Measurements from ENCODE around the gene SV2B.

Gene SV2B

GRCh38 chr15:91291673-91292072 lies 191.6 kb downstream of the SV2B start:
- no peak for TF ChIP-seq CTCF (IDR thresholded peaks at IDR 0.05; ENCODE audit: extremely low read depth, missing control alignments)
- DNase-seq (ENCODE audit: low spot score) = peak; percentile 25

DNA sequence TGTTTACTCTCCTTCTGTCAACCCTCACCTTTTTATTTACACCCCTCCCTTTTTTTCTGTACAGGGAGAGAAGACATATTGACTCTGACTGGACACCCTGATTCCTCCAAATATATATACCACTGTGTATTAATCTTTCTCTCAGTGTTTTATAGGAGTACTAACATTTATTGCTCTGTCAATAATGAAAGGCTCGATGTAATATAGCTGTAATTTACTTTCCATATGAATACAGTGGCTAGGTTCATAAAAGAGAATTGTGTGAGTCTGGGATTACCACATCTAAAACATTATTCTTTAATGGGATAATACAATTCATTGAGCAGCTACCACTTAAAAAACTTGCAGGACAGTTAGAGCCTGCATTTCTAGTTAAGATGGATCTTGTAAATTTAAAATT lies 194.3 kb downstream of the SV2B start:
- DNase-seq (ENCODE audit: low spot score) = no peak
- TF ChIP-seq CTCF (IDR thresholded peaks at IDR 0.05; ENCODE audit: extremely low read depth, missing control alignments) = no peak

DNA sequence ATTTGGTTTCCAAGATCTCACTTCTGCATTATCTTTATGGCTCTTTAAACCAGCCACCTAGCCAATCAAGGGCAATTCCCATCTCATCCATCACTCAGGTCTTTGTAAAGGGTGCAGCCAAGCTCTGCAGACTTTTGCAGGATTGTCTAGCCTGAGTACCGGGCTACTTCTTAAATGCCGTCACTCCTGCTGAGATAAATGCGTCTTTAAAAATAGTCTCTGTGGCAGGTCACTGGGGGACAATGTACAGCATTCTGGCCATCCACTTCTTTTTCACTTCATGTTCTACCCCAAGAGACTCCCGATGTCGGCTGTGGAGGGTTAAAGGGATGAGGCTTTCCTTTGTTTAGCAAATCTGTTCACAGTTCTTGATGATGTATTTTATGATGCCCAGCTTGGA lies 194.7 kb downstream of the SV2B start:
- no peak for TF ChIP-seq CTCF (IDR thresholded peaks at IDR 0.05; ENCODE audit: extremely low read depth, missing control alignments)
- DNase-seq (ENCODE audit: low spot score) = no peak

- no peak for TF ChIP-seq CTCF (IDR thresholded peaks at IDR 0.05; ENCODE audit: extremely low read depth, missing control alignments)
- no peak for DNase-seq (ENCODE audit: low spot score)
Observed at GRCh38 chr15:91298101-91298500, 198.0 kb downstream of the SV2B start.

- TF ChIP-seq CTCF (IDR thresholded peaks at IDR 0.05; ENCODE audit: extremely low read depth, missing control alignments) = peak; percentile 37
- peak; percentile 77 for DNase-seq (ENCODE audit: low spot score)
Observed at GRCh38 chr15:91302588-91303439, 202.8 kb downstream of the SV2B start.

DNA sequence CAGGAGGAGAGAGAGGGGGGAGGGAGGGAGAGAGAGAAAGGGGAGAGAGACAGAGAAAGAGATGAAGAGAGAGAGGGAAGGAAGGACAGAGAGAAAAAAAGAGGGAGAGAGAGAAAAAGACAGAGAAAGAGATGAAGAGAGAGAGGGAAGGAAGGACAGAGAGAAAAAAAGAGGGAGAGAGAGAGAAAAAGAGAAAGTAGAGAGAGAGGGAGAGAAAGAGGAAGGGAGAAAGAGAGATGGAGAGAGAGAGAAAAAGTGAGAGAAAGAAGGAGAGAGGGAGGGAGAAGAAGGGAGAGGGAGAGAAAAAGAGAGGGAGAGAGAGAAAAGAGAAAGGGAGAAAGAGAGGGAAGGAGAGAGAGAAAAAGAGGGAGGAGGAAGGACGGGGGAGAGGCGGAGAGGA lies 204.2 kb downstream of the SV2B start:
- no peak for DNase-seq (ENCODE audit: low spot score)
- TF ChIP-seq CTCF (IDR thresholded peaks at IDR 0.05; ENCODE audit: extremely low read depth, missing control alignments) = no peak

- no peak for DNase-seq (ENCODE audit: low spot score)
- TF ChIP-seq CTCF (IDR thresholded peaks at IDR 0.05; ENCODE audit: extremely low read depth, missing control alignments) = no peak
Observed at GRCh38 chr15:91304786-91305185, 204.7 kb downstream of the SV2B start.

Measured in GM20000 (cell line).